Mesendoderm (in vitro differentiated cells): ENCODE measurements around the gene TAF4B.

Experiments used
- DNase-seq: peaks from one replicate; pipeline ENCODE4 v3.0.0; 2013
- H2AK5ac ChIP-seq: 2 replicates; pipeline ENCODE4 v1.6.1; 2013; ENCODE audit warnings: low read length, inconsistent platforms
- H2BK120ac ChIP-seq: 2 replicates; pipeline ENCODE4 v1.6.1; 2013; ENCODE audit warnings: low read depth, mild to moderate bottlenecking, low read length, moderate library complexity, mixed read lengths
- H2BK15ac ChIP-seq: replicated peaks from 2 replicates; pipeline ENCODE4 v1.6.1; 2013; ENCODE audit warnings: low read depth, mild to moderate bottlenecking, moderate library complexity
- H2BK5ac ChIP-seq: 2 replicates; pipeline ENCODE4 v1.6.1; 2013; ENCODE audit warnings: low read length, inconsistent platforms
- H3K18ac ChIP-seq: 2 replicates; pipeline ENCODE4 v1.6.1; 2013; ENCODE audit warnings: mild to moderate bottlenecking, low read length, mixed read lengths
- H3K23ac ChIP-seq: one replicate; pipeline ENCODE4 v1.6.1; 2013; ENCODE audit warnings: low read length
- H3K27ac ChIP-seq: 2 replicates; pipeline ENCODE4 v1.5.1; 2013; ENCODE audit warnings: low read depth, mild to moderate bottlenecking, inconsistent platforms, low read length, moderate library complexity
- H3K27me3 ChIP-seq: 2 replicates; pipeline ENCODE4 v1.6.1; 2013; ENCODE audit warnings: low read length, control low read depth, mild to moderate bottlenecking, inconsistent platforms; ENCODE audit not compliant: insufficient read depth, poor library complexity
- H3K36me3 ChIP-seq: 2 replicates; pipeline ENCODE4 v1.6.1; 2013; ENCODE audit warnings: low read length, inconsistent platforms; ENCODE audit not compliant: control insufficient read depth, insufficient read depth
- H3K4ac ChIP-seq: one replicate; pipeline ENCODE4 v1.6.1; 2013; ENCODE audit warnings: low read depth, mild to moderate bottlenecking, low read length, moderate library complexity
- H3K4me1 ChIP-seq: 2 replicates; pipeline ENCODE4 v1.6.1; 2013; ENCODE audit warnings: low read depth, low read length, inconsistent platforms; ENCODE audit not compliant: control insufficient read depth
- H3K4me2 ChIP-seq: 2 replicates; pipeline ENCODE4 v1.6.1; 2013; ENCODE audit warnings: low read length
- H3K4me3 ChIP-seq: 2 replicates; pipeline ENCODE4 v1.5.1; 2013; ENCODE audit warnings: mild to moderate bottlenecking, low read length
- H3K56ac ChIP-seq: one replicate; pipeline ENCODE4 v1.6.1; 2013; ENCODE audit warnings: low read length
- H3K79me1 ChIP-seq: 2 replicates; pipeline ENCODE4 v1.6.1; 2013; ENCODE audit warnings: low read length, inconsistent platforms
- H3K79me2 ChIP-seq: 2 replicates; pipeline ENCODE4 v1.6.1; 2013; ENCODE audit warnings: mild to moderate bottlenecking, low read length; ENCODE audit not compliant: control insufficient read depth, insufficient read depth
- H3K9ac ChIP-seq: 2 replicates; pipeline ENCODE4 v1.6.1; 2013; ENCODE audit warnings: low read length, inconsistent platforms
- H4K5ac ChIP-seq: one replicate; pipeline ENCODE4 v1.6.1; 2013; ENCODE audit warnings: low read length
- H4K8ac ChIP-seq: one replicate; pipeline ENCODE4 v1.6.1; 2013; ENCODE audit warnings: low read depth, mild to moderate bottlenecking, control low read depth, low read length, moderate library complexity
- WGBS: extraction: QIAGEN DNeasy Blood & Tissue Kit; methylation state at CpG from one replicate; pipeline ENCODE4 v1.1.7; 2013; ENCODE audit warnings: low lambda C conversion rate, missing lambda C conversion rate; ENCODE audit not compliant: insufficient coverage; ENCODE audit errors: extremely low coverage; 5-methylcytosine and 5-hydroxymethylcytosine counted together

Gene TAF4B

GRCh38 chr18:26417190-26417589 is 190.9 kb downstream of the TAF4B start:
- no peaks in the 10 kb centered on the region for H3K4me1 ChIP-seq
- H2BK120ac ChIP-seq = no peak overlapping the region
- H4K5ac ChIP-seq = no peak overlapping the region
- H3K4me2 ChIP-seq = no peak overlapping the region
- no peak overlapping the region for H3K9ac ChIP-seq
- H3K23ac ChIP-seq = no peak overlapping the region
- H2AK5ac ChIP-seq = no peak overlapping the region
- no peaks in the 10 kb centered on the region for H3K79me1 ChIP-seq
- H3K4ac ChIP-seq = no peak overlapping the region
- H3K27ac ChIP-seq = no peak overlapping the region
- no peak overlapping the region for H3K4me3 ChIP-seq
- H3K27me3 ChIP-seq = no peaks in the 10 kb centered on the region
- no peak for DNase-seq
- no peak overlapping the region for H3K18ac ChIP-seq
- no peaks in the 10 kb centered on the region for H3K36me3 ChIP-seq
- WGBS = no CpG with 5 or more reads among the region's 12 CpGs
- H2BK15ac ChIP-seq = no peak overlapping the region
- no peak overlapping the region for H2BK5ac ChIP-seq
- H3K56ac ChIP-seq = no peak overlapping the region
- H4K8ac ChIP-seq = no peak overlapping the region
- no peaks in the 10 kb centered on the region for H3K79me2 ChIP-seq

GRCh38 chr18:26418225-26418624 is 192.0 kb downstream of the TAF4B start:
- no peaks in the 10 kb centered on the region for H3K4me1 ChIP-seq
- no peak overlapping the region for H2BK5ac ChIP-seq
- no peak overlapping the region for H4K5ac ChIP-seq
- WGBS = no CpG with 5 or more reads among the region's 4 CpGs
- H3K23ac ChIP-seq = no peak overlapping the region
- no peak overlapping the region for H2AK5ac ChIP-seq
- no peak overlapping the region for H3K9ac ChIP-seq
- H3K4me3 ChIP-seq = no peak overlapping the region
- no peak overlapping the region for H2BK120ac ChIP-seq
- DNase-seq = no peak
- no peak overlapping the region for H3K27ac ChIP-seq
- H4K8ac ChIP-seq = no peak overlapping the region
- H3K4me2 ChIP-seq = no peak overlapping the region
- H2BK15ac ChIP-seq = no peak overlapping the region
- no peak overlapping the region for H3K56ac ChIP-seq
- no peaks in the 10 kb centered on the region for H3K36me3 ChIP-seq
- no peaks in the 10 kb centered on the region for H3K79me2 ChIP-seq
- H3K4ac ChIP-seq = no peak overlapping the region
- no peaks in the 10 kb centered on the region for H3K79me1 ChIP-seq
- no peak overlapping the region for H3K18ac ChIP-seq
- no peaks in the 10 kb centered on the region for H3K27me3 ChIP-seq

- no peak overlapping the region for H2AK5ac ChIP-seq
- no peaks in the 10 kb centered on the region for H3K27me3 ChIP-seq
- H2BK15ac ChIP-seq = no peak overlapping the region
- H3K4me3 ChIP-seq = no peak overlapping the region
- no peak overlapping the region for H2BK120ac ChIP-seq
- no peak overlapping the region for H3K4ac ChIP-seq
- no peaks in the 10 kb centered on the region for H3K36me3 ChIP-seq
- no CpG with 5 or more reads among the region's 9 CpGs for WGBS
- H3K4me2 ChIP-seq = no peak overlapping the region
- H3K9ac ChIP-seq = no peak overlapping the region
- H3K4me1 ChIP-seq = no peaks in the 10 kb centered on the region
- H3K79me1 ChIP-seq = no peaks in the 10 kb centered on the region
- no peak for DNase-seq
- H4K8ac ChIP-seq = no peak overlapping the region
- no peak overlapping the region for H4K5ac ChIP-seq
- no peak overlapping the region for H3K23ac ChIP-seq
- no peak overlapping the region for H3K27ac ChIP-seq
- no peak overlapping the region for H3K18ac ChIP-seq
- H3K79me2 ChIP-seq = no peaks in the 10 kb centered on the region
- no peak overlapping the region for H2BK5ac ChIP-seq
- no peak overlapping the region for H3K56ac ChIP-seq
Measured at GRCh38 chr18:26419746-26420145, 193.5 kb downstream of the TAF4B start.

GRCh38 chr18:26421503-26421902 is 195.3 kb downstream of the TAF4B start:
- H3K79me2 ChIP-seq = no peaks in the 10 kb centered on the region
- H3K4me2 ChIP-seq = no peak overlapping the region
- H3K4me1 ChIP-seq = no peaks in the 10 kb centered on the region
- no peaks in the 10 kb centered on the region for H3K27me3 ChIP-seq
- no peak overlapping the region for H2BK5ac ChIP-seq
- no CpG with 5 or more reads among the region's 6 CpGs for WGBS
- no peak overlapping the region for H2AK5ac ChIP-seq
- H2BK15ac ChIP-seq = no peak overlapping the region
- H3K4me3 ChIP-seq = no peak overlapping the region
- no peak overlapping the region for H4K8ac ChIP-seq
- no peaks in the 10 kb centered on the region for H3K36me3 ChIP-seq
- no peak overlapping the region for H3K4ac ChIP-seq
- DNase-seq = no peak
- no peak overlapping the region for H4K5ac ChIP-seq
- H3K9ac ChIP-seq = no peak overlapping the region
- H2BK120ac ChIP-seq = no peak overlapping the region
- no peak overlapping the region for H3K27ac ChIP-seq
- no peaks in the 10 kb centered on the region for H3K79me1 ChIP-seq
- no peak overlapping the region for H3K18ac ChIP-seq
- no peak overlapping the region for H3K23ac ChIP-seq
- H3K56ac ChIP-seq = no peak overlapping the region

- DNase-seq = no peak
- no peak overlapping the region for H2AK5ac ChIP-seq
Measured at GRCh38 chr18:26421931-26422330, 195.7 kb downstream of the TAF4B start.

GRCh38 chr18:26422472-26423162 is 196.4 kb downstream of the TAF4B start:
- no peak overlapping the region for H3K4me2 ChIP-seq
- no peak overlapping the region for H4K5ac ChIP-seq
- H3K36me3 ChIP-seq = no peaks in the 10 kb centered on the region
- H2BK120ac ChIP-seq = no peak overlapping the region
- H3K56ac ChIP-seq = no peak overlapping the region
- no peak overlapping the region for H2BK5ac ChIP-seq
- H3K4me1 ChIP-seq = no peaks in the 10 kb centered on the region
- H3K9ac ChIP-seq = no peak overlapping the region
- H2BK15ac ChIP-seq = no peak overlapping the region
- no peaks in the 10 kb centered on the region for H3K79me2 ChIP-seq
- no peak overlapping the region for H3K18ac ChIP-seq
- H2AK5ac ChIP-seq = no peak overlapping the region
- H3K4me3 ChIP-seq = no peak overlapping the region
- no peak overlapping the region for H3K4ac ChIP-seq
- no peak for DNase-seq
- H3K27me3 ChIP-seq = no peaks in the 10 kb centered on the region
- H3K27ac ChIP-seq = no peak overlapping the region
- H4K8ac ChIP-seq = no peak overlapping the region
- H3K79me1 ChIP-seq = no peaks in the 10 kb centered on the region
- H3K23ac ChIP-seq = no peak overlapping the region
- WGBS = no CpG with 5 or more reads among the region's 6 CpGs

More at GRCh38 chr18:26421931-26422330, 195.7 kb downstream of the TAF4B start:
- H3K4me2 ChIP-seq = no peak overlapping the region
- no peaks in the 10 kb centered on the region for H3K27me3 ChIP-seq
- no peak overlapping the region for H3K56ac ChIP-seq
- H3K36me3 ChIP-seq = no peaks in the 10 kb centered on the region
- H4K5ac ChIP-seq = no peak overlapping the region
- no peak overlapping the region for H3K4ac ChIP-seq
- H2BK5ac ChIP-seq = no peak overlapping the region
- no CpG with 5 or more reads among the region's 9 CpGs for WGBS
- no peak overlapping the region for H4K8ac ChIP-seq
- no peak overlapping the region for H3K27ac ChIP-seq
- H3K18ac ChIP-seq = no peak overlapping the region
- H3K9ac ChIP-seq = no peak overlapping the region
- no peaks in the 10 kb centered on the region for H3K79me1 ChIP-seq
- H3K4me3 ChIP-seq = no peak overlapping the region
- H3K23ac ChIP-seq = no peak overlapping the region
- H3K4me1 ChIP-seq = no peaks in the 10 kb centered on the region
- H2BK120ac ChIP-seq = no peak overlapping the region
- no peak overlapping the region for H2BK15ac ChIP-seq
- no peaks in the 10 kb centered on the region for H3K79me2 ChIP-seq
